ENCODE data around the gene RASA4B.
"Not testable (repeated sequence)": the region's sequence is repeated elsewhere in the genome, so short reads cannot be mapped to it uniquely, and the experiment has no call there.

Gene RASA4B

GRCh38 chr7:102511860-102512522, 5.6 kb downstream of the RASA4B start:
- DNase-seq = not testable (repeated sequence)

- DNase-seq = not testable (repeated sequence)
Measured at GRCh38 chr7:102510575-102510974, 7.0 kb downstream of the RASA4B start.

- DNase-seq = not testable (repeated sequence)
Measured at GRCh38 chr7:102507410-102508088, 10.0 kb downstream of the RASA4B start.

GRCh38 chr7:102505298-102506185, 12.0 kb downstream of the RASA4B start:
- not testable (repeated sequence) for DNase-seq

- not testable (repeated sequence) for DNase-seq
Measured at GRCh38 chr7:102503141-102503540, 14.4 kb downstream of the RASA4B start.

GRCh38 chr7:102498321-102498720, 19.3 kb downstream of the RASA4B start:
- not testable (repeated sequence) for DNase-seq

- not testable (repeated sequence) for DNase-seq
Measured at GRCh38 chr7:102497308-102497707, 20.3 kb downstream of the RASA4B start.

GRCh38 chr7:102496861-102497260, 20.7 kb downstream of the RASA4B start:
- DNase-seq = not testable (repeated sequence)

- DNase-seq = not testable (repeated sequence)
Measured at GRCh38 chr7:102494473-102495149, 23.0 kb downstream of the RASA4B start.

- not testable (repeated sequence) for DNase-seq
Measured at GRCh38 chr7:102494026-102494425, 23.6 kb downstream of the RASA4B start.

GRCh38 chr7:102493220-102493935, 24.2 kb downstream of the RASA4B start:
- not testable (repeated sequence) for DNase-seq

- DNase-seq = not testable (repeated sequence)
Measured at GRCh38 chr7:102490529-102491075, 27.0 kb downstream of the RASA4B start.

GRCh38 chr7:102484317-102484716, 33.3 kb downstream of the RASA4B start:
- DNase-seq = not testable (repeated sequence)

- not testable (repeated sequence) for DNase-seq
Measured at GRCh38 chr7:102481962-102482361, 35.6 kb downstream of the RASA4B start.

- DNase-seq = not testable (repeated sequence)
Measured at GRCh38 chr7:102479982-102480637, 37.5 kb downstream of the RASA4B start.

- not testable (repeated sequence) for DNase-seq
Measured at GRCh38 chr7:102479209-102479584, 38.4 kb downstream of the RASA4B start.

- DNase-seq = peak; percentile 16 to 87
Measured at GRCh38 chr7:102478314-102479208, 39.0 kb downstream of the RASA4B start, which contains the start of gene POLR2J. TSS of gene POLR2J (minus strand) at chr7:102478922. CDS start at chr7:102478860, 62 bp downstream.

GRCh38 chr7:102474736-102475435, 42.7 kb downstream of the RASA4B start:
- DNase-seq = not testable (repeated sequence)

- not testable (repeated sequence) for DNase-seq
Measured at GRCh38 chr7:102474116-102474515, 43.5 kb downstream of the RASA4B start.

All from inflammatory macrophage (primary cell).